ENCODE measurements around the gene MAX.

The MAX gene

DNA sequence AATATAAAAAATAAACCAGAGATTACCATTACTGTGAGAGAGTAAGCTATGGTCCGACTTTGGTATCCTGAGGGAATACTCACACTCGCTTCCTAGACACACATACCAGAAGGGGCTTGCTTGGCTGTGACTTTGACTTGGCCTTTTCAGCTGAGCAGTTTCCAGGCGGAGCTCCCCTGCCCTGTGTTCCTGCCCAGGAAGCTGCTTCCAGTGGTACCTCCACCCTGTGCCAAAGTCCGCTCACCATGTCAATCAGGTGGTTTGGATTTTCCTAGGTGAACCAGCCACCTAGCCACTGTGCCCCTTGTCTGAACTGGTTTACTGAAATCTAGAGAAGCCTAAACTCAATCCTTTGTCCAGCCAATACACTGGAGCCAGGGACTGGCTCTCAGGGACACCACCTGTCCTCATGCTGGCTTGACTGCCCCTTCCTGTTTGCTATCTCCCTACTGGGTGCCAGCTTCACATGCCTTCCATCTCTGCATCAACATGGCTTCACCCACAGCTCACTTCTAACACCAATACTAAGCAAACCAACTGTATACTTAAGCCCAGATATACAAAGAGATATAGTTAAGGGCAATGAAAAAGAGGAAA is 28.6 kb downstream of the MAX start:
- DNase-seq (ENCODE audit: low read depth in 2 of 2) = no peak

DNA sequence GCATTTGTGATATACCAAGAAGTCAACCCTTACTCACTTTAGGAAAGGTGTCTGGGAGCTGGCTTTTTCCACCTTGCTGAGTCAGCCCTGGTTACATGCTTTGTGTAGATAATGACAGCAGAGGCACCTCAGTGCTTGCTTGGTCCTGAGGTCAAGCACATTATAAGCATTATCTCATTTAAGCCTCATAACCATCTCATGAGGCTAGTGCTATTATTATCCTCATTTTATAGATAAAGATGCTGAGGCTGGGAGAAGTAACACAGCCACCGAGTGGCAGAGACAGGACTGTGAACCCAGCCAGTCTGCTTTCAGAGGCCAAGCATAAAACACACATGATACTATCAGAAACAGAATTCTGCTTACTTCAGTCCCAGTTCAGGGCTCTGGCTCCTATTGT is 29.4 kb downstream of the MAX start:
- no peak for DNase-seq (ENCODE audit: low read depth in 2 of 2)

DNA sequence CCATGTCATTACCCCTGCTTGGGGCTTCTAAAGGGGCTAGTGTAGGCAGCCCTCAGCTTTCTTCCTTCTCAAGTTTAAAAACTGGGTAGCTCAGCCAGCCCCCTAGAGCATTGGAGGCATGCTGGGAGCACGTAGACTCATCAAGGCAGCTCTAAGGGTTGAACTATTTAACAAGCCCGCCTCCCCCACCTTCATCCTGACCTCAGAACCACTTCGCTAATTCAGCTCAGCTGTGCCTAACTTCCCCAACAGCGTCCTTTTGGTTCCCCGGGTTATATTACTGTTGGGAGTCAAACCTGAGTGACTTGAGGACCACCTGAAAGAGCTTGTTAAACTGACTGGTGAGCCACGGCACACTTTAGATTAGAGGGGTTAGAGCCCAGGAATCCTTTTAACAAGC is 30.1 kb downstream of the MAX start:
- DNase-seq (ENCODE audit: low read depth in 2 of 2) = no peak

- no peak for DNase-seq (ENCODE audit: low read depth in 2 of 2)
These were observed 30.8 kb downstream of the MAX start for GRCh38 chr14:65071544-65071943.

- DNase-seq (ENCODE audit: low read depth in 2 of 2) = no peak
These were observed 31.8 kb downstream of the MAX start for GRCh38 chr14:65070471-65070976.

- no peak for DNase-seq (ENCODE audit: low read depth in 2 of 2)
These were observed 32.4 kb downstream of the MAX start for GRCh38 chr14:65069874-65070413.

DNA sequence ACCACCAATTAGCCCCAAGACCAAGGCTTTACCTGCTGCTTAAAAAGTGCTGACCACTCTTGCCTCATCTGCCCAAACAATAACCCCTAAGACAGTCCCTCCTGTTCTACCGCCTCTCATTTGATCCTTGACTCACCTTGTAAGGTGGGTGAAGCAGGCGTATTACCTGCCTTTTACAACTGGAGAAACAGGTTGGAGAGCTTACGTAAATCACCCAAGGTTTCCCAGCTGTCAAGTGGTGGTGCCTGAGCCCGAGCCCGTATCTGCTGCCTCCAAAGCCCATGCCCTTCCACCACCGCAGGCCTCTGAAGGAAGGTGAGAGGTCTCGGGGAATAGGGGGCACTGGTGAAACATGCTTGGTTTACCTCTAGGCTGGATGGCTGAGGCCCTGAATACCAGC is 36.6 kb downstream of the MAX start:
- no peak for DNase-seq (ENCODE audit: low read depth in 2 of 2)

DNA sequence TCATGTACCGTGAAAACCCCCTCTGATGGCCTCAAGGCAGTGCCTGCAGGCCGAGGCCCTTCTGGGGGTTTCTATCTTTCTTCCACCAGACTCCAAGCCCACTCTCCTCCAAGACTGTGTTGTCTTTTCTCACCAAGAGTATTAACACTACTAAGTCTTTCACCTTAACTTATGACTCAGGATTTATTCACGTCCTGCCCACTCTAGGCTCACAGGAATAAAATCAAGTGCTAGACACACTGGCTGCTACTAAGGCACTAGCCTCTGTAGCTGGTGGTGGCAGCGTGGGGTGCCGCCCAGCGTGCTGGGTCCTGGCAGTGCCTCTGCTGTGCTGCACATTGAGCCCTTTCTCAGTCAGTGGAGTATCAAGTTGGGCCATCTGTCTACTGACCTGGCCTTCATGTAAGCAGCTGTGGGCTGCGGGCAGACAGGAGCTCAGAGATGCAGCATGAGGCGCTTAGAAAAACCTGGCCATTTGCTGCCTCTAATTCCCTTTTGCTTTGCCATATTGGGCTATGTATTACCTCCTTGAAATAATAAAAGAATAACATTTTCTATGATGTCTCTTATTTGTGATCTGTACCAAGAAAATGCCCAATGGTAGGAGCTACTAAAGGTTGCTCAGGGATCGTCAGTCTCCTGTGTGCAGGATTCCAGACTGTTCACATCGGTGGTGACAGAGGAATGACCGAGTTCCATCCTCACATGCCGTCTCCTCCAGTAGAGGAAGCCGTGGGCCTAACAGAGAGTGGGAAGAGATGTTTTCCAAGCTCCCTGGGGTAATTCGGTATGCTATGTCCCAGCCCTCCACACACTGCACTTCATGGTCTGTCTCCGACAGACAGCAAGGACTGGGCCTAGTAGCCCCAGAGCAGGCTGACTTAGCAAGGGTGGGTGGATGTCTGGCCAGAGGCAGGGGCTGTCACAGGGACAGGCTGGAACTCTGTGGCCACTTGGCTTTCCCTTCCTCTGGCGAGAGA is 39.9 kb downstream of the MAX start:
- DNase-seq (ENCODE audit: low read depth in 2 of 2) = no peak

- no peak for DNase-seq (ENCODE audit: low read depth in 2 of 2)
These were observed 44.6 kb downstream of the MAX start for GRCh38 chr14:65057695-65058094.

DNA sequence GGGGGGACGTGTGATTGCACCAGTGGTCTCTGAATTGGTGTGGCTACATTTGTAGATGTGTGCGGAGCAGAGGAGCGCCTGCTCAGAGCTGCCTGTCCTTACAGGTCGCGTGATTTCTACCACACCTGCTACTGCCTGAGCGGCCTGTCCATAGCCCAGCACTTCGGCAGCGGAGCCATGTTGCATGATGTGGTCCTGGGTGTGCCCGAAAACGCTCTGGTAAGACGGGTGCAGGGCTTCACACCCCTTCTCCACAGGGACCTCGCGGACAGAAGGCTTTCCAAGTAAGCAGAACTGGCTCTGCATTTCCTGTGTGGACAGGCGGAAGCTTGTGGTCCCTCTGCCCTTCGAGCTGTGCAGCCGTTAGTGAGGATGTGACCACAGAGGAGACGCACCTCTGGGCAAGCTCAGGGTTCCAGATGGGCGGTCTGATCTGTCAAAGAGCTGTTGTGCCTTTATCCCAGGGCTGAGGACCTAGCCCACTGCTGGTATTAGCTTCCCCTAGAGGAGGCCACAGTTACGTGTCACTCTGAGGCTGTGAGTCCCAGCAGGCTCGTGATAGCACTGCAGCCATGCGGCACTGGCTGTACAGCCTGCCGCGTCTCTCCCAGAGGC is 47.7 kb downstream of the MAX start:
- DNase-seq (ENCODE audit: low read depth in 2 of 2) = no peak

- DNase-seq (ENCODE audit: low read depth in 2 of 2) = no peak
These were observed 48.9 kb downstream of the MAX start for GRCh38 chr14:65053466-65053865.

DNA sequence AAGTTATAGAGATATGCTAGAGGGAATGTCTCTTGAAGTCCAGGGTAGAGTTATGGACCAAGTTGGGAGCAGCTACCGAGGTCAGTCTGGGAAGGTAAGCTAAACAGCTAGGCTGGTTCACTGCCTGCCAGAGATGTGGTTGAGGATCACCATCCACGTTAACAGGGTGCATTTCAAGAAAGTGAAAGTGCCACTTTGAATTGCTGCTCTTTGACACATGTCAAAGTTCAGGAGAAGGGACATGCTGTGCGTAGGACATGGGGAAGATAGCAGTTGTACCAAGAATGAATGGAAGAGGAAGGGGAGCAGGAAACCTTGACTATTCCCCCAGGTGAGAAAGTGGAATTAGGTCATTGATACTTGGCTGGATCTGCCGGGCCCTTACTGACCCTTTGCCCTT is 49.5 kb downstream of the MAX start:
- DNase-seq (ENCODE audit: low read depth in 2 of 2) = no peak

DNA sequence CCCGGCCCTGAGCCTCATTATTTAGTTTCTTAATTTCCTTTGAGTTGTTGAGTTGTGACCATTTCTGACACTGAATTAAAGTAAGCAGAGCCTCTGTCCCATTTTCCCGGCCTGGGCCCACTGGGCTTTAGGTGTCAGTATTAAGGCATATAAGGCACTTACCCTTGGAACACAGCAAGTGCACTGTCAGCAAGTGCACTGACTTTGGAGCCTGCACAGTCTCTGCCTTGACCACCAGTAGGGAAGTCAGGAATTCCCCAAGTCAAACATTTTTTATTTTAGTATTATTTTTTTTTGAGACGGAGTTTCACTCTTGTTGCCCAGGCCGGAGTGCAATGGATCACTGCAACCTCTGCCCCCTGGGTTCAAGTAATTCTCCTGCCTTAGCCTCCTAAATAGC is 56.6 kb downstream of the MAX start:
- DNase-seq (ENCODE audit: low read depth in 2 of 2) = no peak

- DNase-seq (ENCODE audit: low read depth in 2 of 2) = no peak
These were observed 57.3 kb downstream of the MAX start for GRCh38 chr14:65045006-65045405.

DNA sequence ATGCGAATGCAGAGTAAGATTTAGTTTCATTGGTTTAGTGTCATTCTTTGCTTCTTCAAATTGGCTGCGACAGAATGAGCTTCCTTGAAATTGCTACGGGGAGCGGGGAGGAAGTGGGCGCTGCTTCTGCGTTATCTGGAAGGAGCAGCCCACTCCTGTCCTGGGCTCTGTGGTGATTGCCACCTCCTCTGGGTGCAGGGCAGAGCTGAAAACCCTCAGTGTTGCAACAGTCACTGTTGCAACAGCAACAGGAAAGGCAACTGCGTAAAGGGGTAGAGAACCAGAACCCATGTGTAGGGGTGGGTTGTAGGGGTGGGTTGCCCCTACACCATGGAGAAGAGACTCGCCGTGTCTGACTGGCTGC is 57.7 kb downstream of the MAX start:
- DNase-seq (ENCODE audit: low read depth in 2 of 2) = no peak

DNA sequence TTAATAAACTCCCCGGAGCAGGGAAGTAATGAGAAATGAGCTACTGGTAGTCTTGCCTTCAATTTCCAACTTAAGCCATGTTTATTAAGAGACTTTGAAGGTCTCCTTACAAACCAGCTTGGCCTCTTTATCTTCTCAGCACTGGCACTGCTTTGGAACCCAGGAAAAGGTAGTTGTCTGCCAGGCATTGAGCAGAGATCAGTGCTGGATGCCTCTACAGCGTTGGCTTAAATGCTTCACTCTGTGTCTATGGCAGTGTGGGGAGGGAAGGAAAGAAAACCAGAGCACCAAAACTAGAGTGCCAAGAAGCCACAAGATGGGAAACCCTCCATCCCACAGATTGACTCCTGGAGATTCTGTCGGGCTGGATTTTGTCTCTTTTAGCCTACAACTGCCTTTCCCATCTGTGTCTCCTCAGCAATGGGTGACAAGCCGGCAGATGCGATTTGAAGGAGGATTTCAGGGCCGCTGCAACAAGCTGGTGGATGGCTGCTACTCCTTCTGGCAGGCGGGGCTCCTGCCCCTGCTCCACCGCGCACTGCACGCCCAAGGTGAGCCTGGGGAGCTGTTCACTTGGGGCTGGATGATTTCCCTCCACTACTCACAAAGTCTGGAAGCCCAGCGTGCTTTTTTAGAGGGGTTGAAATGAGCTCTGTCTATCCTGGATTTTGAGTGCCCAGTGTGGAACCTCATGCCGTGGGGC is 58.3 kb downstream of the MAX start:
- DNase-seq (ENCODE audit: low read depth in 2 of 2) = no peak

GRCh38 chr14:65042731-65043372 is 59.5 kb downstream of the MAX start:
- no peak for DNase-seq (ENCODE audit: low read depth in 2 of 2)

DNA sequence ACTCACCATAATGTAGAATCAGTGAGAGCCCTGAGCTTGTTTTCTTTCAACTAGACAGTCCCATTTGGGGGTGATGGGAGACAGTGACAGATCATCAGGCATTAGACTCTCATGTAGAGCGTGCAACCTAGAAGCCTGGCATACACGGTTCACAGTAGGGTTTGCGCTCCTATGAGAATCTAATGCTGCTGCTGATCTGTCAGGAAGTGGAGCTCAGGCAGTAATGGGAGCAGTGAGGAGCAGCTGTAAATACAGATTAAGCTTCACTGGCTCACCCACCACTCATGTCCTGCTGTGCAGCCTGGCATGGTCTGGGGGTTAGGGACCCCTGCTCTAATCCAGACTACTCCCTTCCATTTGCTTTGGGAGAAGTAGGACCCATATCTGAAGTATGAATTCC is 60.0 kb downstream of the MAX start:
- no peak for DNase-seq (ENCODE audit: low read depth in 2 of 2)

DNA sequence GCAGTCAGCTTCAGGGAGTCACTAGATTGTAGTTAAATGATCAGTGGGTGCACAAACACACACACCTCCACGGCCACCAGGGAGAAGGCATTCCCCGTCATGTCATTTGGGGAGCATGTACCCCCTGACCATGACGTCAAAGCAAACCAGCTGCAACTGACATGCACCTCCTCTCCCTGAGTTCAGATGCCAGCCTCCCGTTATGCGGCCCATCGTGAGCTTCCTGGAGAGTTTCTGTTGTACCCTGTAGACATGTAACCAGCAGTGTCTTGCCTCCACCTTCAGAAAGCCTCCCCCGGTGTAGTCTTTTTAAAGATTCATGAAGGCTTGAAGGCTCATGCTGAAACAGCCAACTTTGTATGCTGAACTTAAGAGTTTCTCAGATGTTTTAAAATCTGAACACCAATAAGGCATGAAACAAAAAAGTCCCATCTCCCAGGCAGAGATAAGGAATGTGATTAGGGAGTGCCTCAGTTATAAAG is 60.8 kb downstream of the MAX start:
- DNase-seq (ENCODE audit: low read depth in 2 of 2) = no peak

DNA sequence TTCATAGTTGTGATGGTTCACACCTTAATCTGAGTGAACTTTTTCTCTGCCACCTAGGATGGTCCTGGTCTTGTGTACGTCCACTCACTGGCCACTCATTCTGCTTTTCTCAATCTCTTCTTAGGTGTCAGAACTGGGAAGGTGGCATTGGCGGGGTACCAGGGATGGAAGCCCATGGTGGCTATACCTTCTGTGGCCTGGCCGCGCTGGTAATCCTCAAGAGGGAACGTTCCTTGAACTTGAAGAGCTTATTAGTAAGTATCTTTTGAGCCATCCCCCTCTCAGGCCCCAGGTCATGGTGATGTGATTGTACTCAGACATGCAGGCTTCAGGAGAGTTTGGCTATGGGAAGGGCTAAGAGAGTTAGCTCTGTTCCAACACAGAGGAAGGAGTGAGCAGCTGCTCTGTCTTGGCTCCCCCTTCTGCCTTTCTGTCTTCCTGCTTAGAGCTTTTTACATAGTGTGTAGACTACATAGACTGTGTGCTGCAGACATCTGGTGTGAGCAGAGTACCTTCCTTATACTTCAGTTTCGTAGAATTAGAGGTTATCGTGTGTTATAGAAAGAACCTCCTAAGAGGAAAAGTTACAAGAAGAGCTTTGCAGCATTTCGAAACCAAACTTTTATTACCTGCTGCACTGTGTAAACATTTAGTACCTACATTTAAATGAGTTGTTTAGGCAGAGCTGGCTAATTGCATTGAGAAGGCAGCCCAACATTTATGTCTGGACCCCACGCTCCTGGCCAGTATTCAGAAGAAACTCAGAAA is 61.5 kb downstream of the MAX start:
- DNase-seq (ENCODE audit: low read depth in 2 of 2) = no peak

Data from stimulated activated CD4-positive, alpha-beta T cell treated with anti-CD3 and anti-CD28 coated beads, Interleukin-15, amount 100 ng/mL, for 48 hours (primary cell).